WERI-Rb-1 (cell line): Measurements from ENCODE around the gene LRFN2.

Experiments
- DNase-seq: peaks from one replicate; pipeline ENCODE4 v3.0.0-alpha.2; 2020
- H3K27ac ChIP-seq: fragments of 250-450 bp; sonication (Bioruptor Pico); 2 replicates; pipeline ENCODE4 v1.5.1; 2020; ENCODE audit warnings: mild to moderate bottlenecking, moderate library complexity
- H3K27me3 ChIP-seq: fragments of 250-450 bp; sonication (Bioruptor Pico); 2 replicates; pipeline ENCODE4 v1.5.1; 2021; ENCODE audit warnings: mild to moderate bottlenecking, low read depth, moderate library complexity; ENCODE audit not compliant: insufficient read depth, severe bottlenecking
- H3K36me3 ChIP-seq: fragments of 250-450 bp; sonication (Bioruptor Pico); 2 replicates; pipeline ENCODE4 v1.5.1; 2020; ENCODE audit warnings: mild to moderate bottlenecking, moderate library complexity
- H3K4me3 ChIP-seq: 2 replicates; pipeline ENCODE4 v1.5.1; 2011; ENCODE audit warnings: low read depth, mild to moderate bottlenecking, control low read depth, low read length
- H3K9me3 ChIP-seq: fragments of 250-450 bp; sonication (Bioruptor Pico); 2 replicates; pipeline ENCODE4 v1.5.1; 2021; ENCODE audit warnings: mild to moderate bottlenecking, moderate library complexity; ENCODE audit not compliant: severe bottlenecking
- CTCF ChIP-seq: IDR thresholded peaks from 2 replicates; pipeline ENCODE4 v1.5.1; 2011; ENCODE audit warnings: low read depth, mild to moderate bottlenecking, control low read depth, inconsistent platforms, low read length

Gene LRFN2

DNA sequence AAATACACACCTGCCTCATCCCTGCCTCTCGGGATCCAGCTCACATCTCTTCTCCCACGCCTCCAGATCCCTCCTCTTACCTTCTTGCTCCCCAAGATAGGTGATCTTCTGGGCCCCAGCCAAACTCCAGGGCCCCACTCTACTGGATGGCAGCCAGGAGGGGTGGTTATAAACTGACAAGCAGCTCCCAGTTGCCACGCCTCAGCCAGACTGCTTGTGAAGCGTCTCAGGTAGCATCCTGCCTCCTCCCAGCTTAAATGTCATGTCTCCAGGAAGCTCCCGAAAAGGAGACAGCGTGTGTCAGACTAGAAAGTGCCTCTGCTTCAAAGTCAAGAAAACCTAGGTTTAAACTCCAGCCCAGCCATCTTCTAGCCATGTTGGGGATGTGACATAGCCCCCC, 114.1 kb downstream of the LRFN2 start:
- no peak overlapping the region for H3K4me3 ChIP-seq

DNA sequence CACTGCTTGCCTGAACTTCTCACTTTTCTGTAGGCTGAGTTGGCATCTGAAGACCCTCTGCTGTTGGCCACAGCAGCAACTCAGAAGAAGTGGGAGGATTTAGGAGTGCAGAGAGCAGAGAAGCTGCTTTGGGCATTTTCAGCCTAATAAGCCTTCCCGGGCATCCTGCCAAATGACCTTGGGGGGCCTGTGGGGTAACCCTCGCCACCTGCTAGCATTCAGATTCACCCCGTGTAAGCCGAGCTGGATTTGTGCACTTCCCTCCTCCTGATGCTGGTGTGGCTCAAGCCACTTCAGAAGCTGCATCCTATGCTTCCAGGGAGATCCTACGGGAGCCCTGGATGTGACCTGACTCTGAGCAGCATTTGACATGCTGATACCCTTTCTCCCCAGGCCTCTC, 114.8 kb downstream of the LRFN2 start:
- Histone ChIP-seq H3K27ac (peak overlapping the region; percentile 36), H3K4me3 (no peak overlapping the region), H3K36me3 (no peaks in the 10 kb centered on the region), H3K27me3 (no peaks in the 10 kb centered on the region), H3K9me3 (no peaks in the 10 kb centered on the region)
- peak; percentile 97 for DNase-seq
- no peak for TF ChIP-seq CTCF

More for the DNA sequence above, 114.1 kb downstream of the LRFN2 start:
- Histone ChIP-seq H3K9me3 (no peaks in the 10 kb centered on the region), H3K36me3 (no peaks in the 10 kb centered on the region), H3K27ac (peak overlapping the region; percentile 36), H3K27me3 (no peaks in the 10 kb centered on the region)
- TF ChIP-seq CTCF: no peak
- no peak for DNase-seq

DNA sequence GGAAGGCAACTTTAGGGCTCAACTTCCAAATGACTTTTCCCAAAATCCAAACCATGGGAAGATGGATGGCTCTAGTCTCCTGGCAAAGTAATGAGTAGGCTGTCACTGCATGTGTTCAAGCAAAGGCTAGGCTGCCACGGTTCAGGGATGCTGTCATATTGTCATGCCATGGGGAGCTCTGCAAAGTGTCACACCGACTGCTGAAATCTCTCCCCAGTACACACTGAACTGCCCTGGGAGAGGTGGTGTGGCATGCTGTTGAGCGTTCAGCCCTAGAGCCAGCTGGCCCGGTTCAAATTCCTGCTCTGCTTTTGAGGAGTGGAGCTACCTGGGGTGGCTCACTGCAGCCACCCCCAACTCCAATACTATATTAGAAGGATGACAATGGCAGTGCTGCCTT, 115.9 kb downstream of the LRFN2 start:
- Histone ChIP-seq H3K27ac (no peak overlapping the region), H3K9me3 (no peaks in the 10 kb centered on the region), H3K27me3 (no peaks in the 10 kb centered on the region), H3K4me3 (no peak overlapping the region), H3K36me3 (no peaks in the 10 kb centered on the region)
- TF ChIP-seq CTCF: no peak
- DNase-seq: no peak

- no peaks in the 10 kb centered on the region for H3K9me3 ChIP-seq
- TF ChIP-seq CTCF: no peak
- no peaks in the 10 kb centered on the region for H3K36me3 ChIP-seq
- H3K27me3 ChIP-seq: no peaks in the 10 kb centered on the region
- no peak overlapping the region for H3K4me3 ChIP-seq
- DNase-seq: no peak
- no peak overlapping the region for H3K27ac ChIP-seq
Measured at GRCh38 chr6:40469323-40469722, 117.8 kb downstream of the LRFN2 start.

DNA sequence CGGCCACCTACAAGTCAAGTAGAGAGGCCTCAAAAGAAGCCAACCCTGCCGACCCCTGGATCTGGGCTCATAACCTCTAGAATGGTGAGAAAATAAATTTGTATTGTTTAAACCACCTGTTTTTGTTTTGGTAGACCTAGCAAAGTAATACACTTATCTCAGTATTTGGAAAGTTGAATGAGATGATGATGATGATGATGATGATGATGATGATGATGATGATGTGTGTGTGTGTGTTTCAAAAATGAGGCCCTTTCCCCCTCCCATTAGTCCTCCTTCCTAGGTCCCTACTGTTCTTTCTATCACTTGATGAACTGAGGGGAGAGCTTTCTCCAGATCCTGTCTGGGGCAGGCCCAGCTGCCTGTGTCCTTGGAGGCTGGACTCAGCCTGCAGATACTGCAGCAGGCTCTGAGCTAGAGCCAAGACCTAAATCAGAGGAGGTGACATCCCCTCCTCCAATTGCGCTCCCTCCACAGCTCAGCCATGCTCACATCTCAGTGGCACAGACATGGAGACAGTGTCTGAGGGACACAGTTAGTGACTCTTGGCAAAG, 120.1 kb downstream of the LRFN2 start:
- no peak overlapping the region for H3K4me3 ChIP-seq
- no peaks in the 10 kb centered on the region for H3K9me3 ChIP-seq
- DNase-seq: no peak
- no peaks in the 10 kb centered on the region for H3K27me3 ChIP-seq
- no peaks in the 10 kb centered on the region for H3K36me3 ChIP-seq
- TF ChIP-seq CTCF: no peak
- H3K27ac ChIP-seq: no peak overlapping the region

DNA sequence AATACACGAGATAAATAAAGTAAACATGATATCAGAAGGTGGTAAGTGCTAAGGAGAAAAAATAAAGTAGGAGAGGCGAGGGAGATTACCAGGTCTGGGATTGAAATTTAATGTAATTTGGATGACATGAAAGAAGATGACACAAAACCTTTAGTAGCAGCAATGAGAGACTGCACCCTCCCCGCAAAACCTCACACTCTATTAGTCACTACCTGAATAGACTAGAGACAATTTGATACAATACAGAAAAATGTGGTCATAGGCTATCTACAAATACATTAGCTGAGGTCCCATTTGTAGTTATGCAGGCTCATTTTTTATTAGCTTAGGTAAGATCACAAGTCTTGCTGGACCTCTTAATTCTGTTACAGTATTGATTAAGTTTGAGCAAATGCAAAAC, 125.5 kb downstream of the LRFN2 start:
- Histone ChIP-seq H3K27me3 (no peaks in the 10 kb centered on the region), H3K4me3 (no peak overlapping the region), H3K36me3 (no peaks in the 10 kb centered on the region; the same call in 1 of the 2 replicates), H3K27ac (no peak overlapping the region), H3K9me3 (no peaks in the 10 kb centered on the region)
- no peak for TF ChIP-seq CTCF
- DNase-seq: no peak
